ENCODE results near the gene FHL2. TPM values are rescaled to one million over a fixed set of nuclear protein-coding genes. Genes with fewer than 3 reads are reported as not detected.
"Not testable (repeated sequence)": the region's sequence is repeated elsewhere in the genome, so short reads cannot be mapped to it uniquely, and the experiment has no call there.

FHL2 gene
- total RNA-seq, 6 donors from 2014 or later = 2.4 to 15.0 (median 7.2) TPM

- ATAC-seq (ENCODE audit: low FRiP score in 2 of 2) (peak in 1 of 2 donors; percentile 52), DNase-seq (no peak)
- Histone ChIP-seq H3K36me3 (no peaks in the 10 kb centered on the region), H3K4me1 (no peaks in the 10 kb centered on the region), H3K27me3 (no peaks in the 10 kb centered on the region), H3K9me3 (no peaks in the 10 kb centered on the region), H3K4me3 (no peak overlapping the region), H3K27ac (no peak overlapping the region)
- WGBS, 2 donors = 42 to 59% methylated on average over 4 of the region's 4 CpGs
- TF ChIP-seq EP300 (IDR thresholded peaks at IDR 0.05) = no peak
- TF ChIP-seq, protein P1, sequence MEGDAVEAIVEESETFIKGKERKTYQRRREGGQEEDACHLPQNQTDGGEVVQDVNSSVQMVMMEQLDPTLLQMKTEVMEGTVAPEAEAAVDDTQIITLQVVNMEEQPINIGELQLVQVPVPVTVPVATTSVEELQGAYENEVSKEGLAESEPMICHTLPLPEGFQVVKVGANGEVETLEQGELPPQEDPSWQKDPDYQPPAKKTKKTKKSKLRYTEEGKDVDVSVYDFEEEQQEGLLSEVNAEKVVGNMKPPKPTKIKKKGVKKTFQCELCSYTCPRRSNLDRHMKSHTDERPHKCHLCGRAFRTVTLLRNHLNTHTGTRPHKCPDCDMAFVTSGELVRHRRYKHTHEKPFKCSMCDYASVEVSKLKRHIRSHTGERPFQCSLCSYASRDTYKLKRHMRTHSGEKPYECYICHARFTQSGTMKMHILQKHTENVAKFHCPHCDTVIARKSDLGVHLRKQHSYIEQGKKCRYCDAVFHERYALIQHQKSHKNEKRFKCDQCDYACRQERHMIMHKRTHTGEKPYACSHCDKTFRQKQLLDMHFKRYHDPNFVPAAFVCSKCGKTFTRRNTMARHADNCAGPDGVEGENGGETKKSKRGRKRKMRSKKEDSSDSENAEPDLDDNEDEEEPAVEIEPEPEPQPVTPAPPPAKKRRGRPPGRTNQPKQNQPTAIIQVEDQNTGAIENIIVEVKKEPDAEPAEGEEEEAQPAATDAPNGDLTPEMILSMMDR (IDR thresholded peaks at IDR 0.05) = no peak
Measured at GRCh38 chr2:105431367-105432043, 32.7 kb upstream of the FHL2 start.

GRCh38 chr2:105428387-105429018 is 29.7 kb upstream of the FHL2 start:
- no peaks in the 10 kb centered on the region for H3K4me1 ChIP-seq
- TF ChIP-seq EP300 (IDR thresholded peaks at IDR 0.05) = no peak
- no peak for TF ChIP-seq POLR2AphosphoS5 (IDR thresholded peaks at IDR 0.05)
- no peak for TF ChIP-seq POLR2A (IDR thresholded peaks at IDR 0.05)
- ATAC-seq (ENCODE audit: low FRiP score in 2 of 2) = peak in 1 of 2 donors; percentile 55

DNA sequence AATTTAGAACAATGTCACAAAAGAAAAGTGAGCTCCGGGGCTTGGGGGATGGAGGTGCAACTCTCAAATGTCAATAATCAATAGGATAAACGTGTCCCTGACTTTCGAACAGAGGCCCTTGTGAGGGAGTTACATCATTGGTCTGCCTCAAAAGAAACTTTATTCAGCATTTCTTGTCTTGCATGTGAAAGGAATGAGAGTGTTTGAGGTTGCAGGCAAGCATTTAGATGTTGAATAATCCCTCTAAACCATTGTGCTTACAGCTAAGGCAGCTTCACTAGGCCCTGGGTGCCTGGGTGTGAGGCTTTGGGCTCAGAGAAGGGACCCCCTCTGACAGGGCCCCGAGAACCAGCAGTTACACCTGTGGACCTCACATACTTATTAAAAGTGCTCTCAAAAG is 28.6 kb upstream of the FHL2 start:
- DNase-seq = no peak
- Histone ChIP-seq H3K27ac (no peak overlapping the region), H3K36me3 (no peaks in the 10 kb centered on the region), H3K9me3 (no peaks in the 10 kb centered on the region), H3K4me3 (no peak overlapping the region), H3K27me3 (no peaks in the 10 kb centered on the region), H3K4me1 (no peaks in the 10 kb centered on the region)
- no peak for TF ChIP-seq POLR2AphosphoS5 (IDR thresholded peaks at IDR 0.05)
- no peak for ATAC-seq (ENCODE audit: low FRiP score in 2 of 2)
- 80 to 83% methylated on average over 4 of the region's 4 CpGs for WGBS, 2 donors

More at GRCh38 chr2:105428387-105429018, 29.7 kb upstream of the FHL2 start:
- H3K36me3 ChIP-seq = no peaks in the 10 kb centered on the region
- H3K27ac ChIP-seq = no peak overlapping the region
- no peaks in the 10 kb centered on the region for H3K9me3 ChIP-seq
- H3K4me3 ChIP-seq = no peak overlapping the region
- H3K27me3 ChIP-seq = no peaks in the 10 kb centered on the region
- WGBS, 2 donors = 87 to 92% methylated on average over 8 to 11 of the region's 12 CpGs
- no peak for DNase-seq

DNA sequence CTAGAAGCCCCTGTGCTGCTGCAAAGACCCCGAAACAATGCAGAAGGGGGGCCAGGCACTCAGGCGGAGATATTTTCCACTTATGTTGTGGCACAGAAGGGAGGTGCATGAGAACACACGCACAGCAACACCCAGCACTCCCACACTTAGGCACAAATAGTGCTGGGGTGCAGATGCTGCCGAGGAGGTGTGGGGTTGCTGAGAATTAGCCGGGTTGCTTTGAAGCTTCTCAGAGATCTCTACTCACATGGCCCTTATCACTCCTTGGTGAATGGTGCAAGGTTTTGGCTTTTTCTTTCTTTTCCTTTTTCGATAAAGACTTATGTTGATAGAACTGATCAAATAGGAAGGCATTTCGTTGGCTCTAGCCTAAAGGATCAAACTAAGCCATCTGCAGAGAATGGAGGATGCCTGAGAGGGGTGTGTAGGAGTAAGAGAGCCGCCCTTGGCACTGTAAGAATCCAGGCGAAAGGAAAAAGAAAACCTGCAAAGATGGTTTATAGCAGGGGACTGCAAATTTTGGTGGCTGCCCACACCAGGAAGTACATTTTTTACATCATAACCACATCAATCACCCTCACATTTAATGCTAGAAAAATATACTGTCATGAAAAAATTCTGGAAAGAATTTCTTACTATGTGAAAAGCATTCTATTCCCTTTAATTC is 27.9 kb upstream of the FHL2 start:
- Histone ChIP-seq H3K4me3 (no peak overlapping the region), H3K9me3 (no peaks in the 10 kb centered on the region), H3K36me3 (no peaks in the 10 kb centered on the region), H3K27me3 (no peaks in the 10 kb centered on the region), H3K27ac (no peak overlapping the region), H3K4me1 (no peaks in the 10 kb centered on the region)
- ATAC-seq (ENCODE audit: low FRiP score in 2 of 2) (no peak), DNase-seq (no peak)
- TF ChIP-seq EP300 (IDR thresholded peaks at IDR 0.05) (no peak), POLR2A (IDR thresholded peaks at IDR 0.05) (no peak), POLR2AphosphoS5 (IDR thresholded peaks at IDR 0.05) (no peak)
- TF ChIP-seq, protein P1 (IDR thresholded peaks at IDR 0.05) = no peak
- 40 to 46% methylated on average over 9 of the region's 9 CpGs for WGBS, 2 donors

- ATAC-seq (ENCODE audit: low FRiP score in 2 of 2) (no peak), DNase-seq (no peak)
- Histone ChIP-seq H3K9me3 (no peaks in the 10 kb centered on the region), H3K27me3 (no peaks in the 10 kb centered on the region), H3K27ac (no peak overlapping the region), H3K36me3 (no peaks in the 10 kb centered on the region), H3K4me1 (no peaks in the 10 kb centered on the region), H3K4me3 (no peak overlapping the region)
- 41 to 54% methylated on average over 6 of the region's 6 CpGs for WGBS, 2 donors
- TF ChIP-seq POLR2A (IDR thresholded peaks at IDR 0.05) = no peak
- TF ChIP-seq POLR2AphosphoS5 (IDR thresholded peaks at IDR 0.05) = no peak
- TF ChIP-seq, protein P1 (IDR thresholded peaks at IDR 0.05) = no peak
- TF ChIP-seq EP300 (IDR thresholded peaks at IDR 0.05) = no peak
Measured at GRCh38 chr2:105425936-105426625, 27.2 kb upstream of the FHL2 start.

- not testable (repeated sequence) for ATAC-seq (ENCODE audit: low FRiP score in 2 of 2); H3K36me3 ChIP-seq; H3K27me3 ChIP-seq; H3K4me3 ChIP-seq; H3K4me1 ChIP-seq; H3K27ac ChIP-seq; DNase-seq; H3K9me3 ChIP-seq
- 87 to 95% methylated on average over 3 of the region's 3 CpGs for WGBS, 2 donors
Measured at GRCh38 chr2:105424836-105425235, 26.0 kb upstream of the FHL2 start.

All from upper lobe of left lung (tissue), 6 donors.